Measurements from ENCODE around the gene WDR74.

Gene WDR74

DNA sequence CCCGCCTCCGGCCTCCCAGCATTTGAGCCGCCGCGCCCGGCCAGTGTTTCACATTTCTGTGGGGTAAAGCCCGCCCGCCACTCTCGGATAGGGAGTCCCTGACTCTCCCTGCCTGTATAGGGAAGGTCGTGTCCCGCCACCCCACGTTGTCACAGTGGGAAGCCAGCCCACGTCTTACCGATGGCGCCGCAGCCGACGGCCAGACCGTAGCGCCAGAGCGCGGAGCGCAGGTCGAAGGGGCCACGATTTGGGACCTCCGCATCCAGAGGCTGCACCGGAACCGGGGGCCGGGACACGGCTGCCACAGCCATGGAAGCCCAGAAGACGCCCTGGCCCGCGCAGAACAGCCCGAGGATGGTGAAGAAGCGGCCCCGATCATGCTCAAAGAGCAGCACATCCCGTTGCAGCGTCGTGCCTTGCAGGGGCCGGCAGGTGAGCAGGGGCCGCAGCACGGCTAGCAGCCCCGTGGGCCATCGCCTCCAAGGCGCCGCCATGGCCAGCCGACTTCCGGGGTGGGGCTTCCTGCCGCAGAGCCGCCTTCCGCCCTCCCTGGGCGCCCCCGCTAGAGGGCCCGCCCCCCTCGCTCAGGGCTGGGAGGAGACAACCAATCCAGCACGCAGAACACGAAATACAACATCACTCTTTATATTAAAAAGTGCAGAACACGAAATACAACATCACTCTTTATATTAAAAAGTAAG, 47.7 kb downstream of the WDR74 start, which contains the start of gene TMEM223:
TMEM223 (minus strand) TSS at position 506 of the 701 bp plus-strand sequence; CDS start at position 494, 12 bp downstream.
- peak; percentile 35 for DNase-seq

GRCh38 chr11:62789576-62789975, 49.8 kb downstream of the WDR74 start:
- no peak for DNase-seq

- DNase-seq, result no peak
Observed at GRCh38 chr11:62788991-62789390, 50.4 kb downstream of the WDR74 start.

- peak; percentile 92 for DNase-seq
Observed at GRCh38 chr11:62787005-62787759, 52.2 kb downstream of the WDR74 start, which contains the start of gene TMEM179B. Gene TMEM179B, plus strand, starts transcription at chr11:62787402. Its CDS starts 30 bp downstream, at chr11:62787432.

DNA sequence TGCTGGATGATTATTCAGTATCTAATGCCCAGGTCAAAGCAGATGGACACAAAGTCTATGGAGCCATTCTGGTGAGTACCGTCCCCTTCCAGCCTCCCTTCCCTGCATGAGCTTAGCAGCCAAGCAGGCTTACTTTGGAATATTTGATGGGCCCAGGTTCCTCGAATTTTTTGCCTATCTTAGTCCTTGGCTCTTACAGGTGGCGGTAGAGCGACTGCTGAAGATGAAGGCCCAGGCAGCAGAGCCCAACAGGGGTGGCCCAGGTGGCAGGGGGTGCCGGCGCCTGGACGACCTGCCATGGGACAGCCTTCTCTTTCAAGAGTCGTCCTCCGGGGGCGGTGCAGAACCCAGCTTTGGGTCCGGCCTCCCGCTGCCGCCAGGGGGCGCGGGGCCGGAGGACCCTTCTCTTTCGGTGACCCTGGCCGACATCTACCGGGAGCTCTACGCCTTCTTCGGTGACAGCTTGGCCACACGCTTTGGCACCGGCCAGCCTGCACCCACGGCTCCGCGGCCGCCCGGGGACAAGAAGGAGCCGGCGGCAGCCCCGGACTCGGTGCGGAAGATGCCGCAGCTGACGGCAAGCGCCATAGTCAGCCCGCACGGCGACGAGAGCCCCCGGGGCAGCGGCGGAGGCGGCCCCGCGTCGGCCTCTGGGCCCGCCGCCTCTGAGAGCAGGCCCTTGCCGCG, 52.9 kb downstream of the WDR74 start:
- peak; percentile 31 for DNase-seq
